Upper lobe of left lung (tissue), 6 donors: Measurements from ENCODE around the gene SPINK6. TPM values are rescaled to one million over a fixed set of nuclear protein-coding genes. Genes with fewer than 3 reads are reported as not detected.

Source experiments
- ATAC-seq, 2 donors: fragments of 200-7000 bp; cut with Tn5 transposase; one replicate each; pipeline ENCODE4 v1.9.1; 2022; ENCODE audit warnings: mild to moderate bottlenecking in 2 of 2, moderate library complexity in 2 of 2; ENCODE audit not compliant: low FRiP score in 2 of 2
- DNase-seq, 2 donors: peaks; one replicate each; pipeline ENCODE4 v3.0.0-alpha.2; 2019 to 2020
- H3K27ac ChIP-seq, 4 donors: fragments of 200-600 bp; sonication (generic); one replicate each; pipeline ENCODE4 v1.5.1; 2016 to 2019
- H3K27me3 ChIP-seq, 4 donors: fragments of 200-600 bp; sonication (generic); one replicate each; pipeline ENCODE4 v1.5.1; 2017 to 2019
- H3K36me3 ChIP-seq, 4 donors: fragments of 200-600 bp; sonication (generic); one replicate each; pipeline ENCODE4 v1.5.1; 2016 to 2019
- H3K4me1 ChIP-seq, 4 donors: fragments of 200-600 bp; sonication (generic); one replicate each; pipeline ENCODE4 v1.5.1; 2018 to 2019
- H3K4me3 ChIP-seq, 4 donors: fragments of 200-600 bp; sonication (generic); one replicate each; pipeline ENCODE4 v1.5.1; 2017 to 2019; ENCODE audit warnings: mild to moderate bottlenecking in 2 of 4, moderate library complexity in 1 of 4
- H3K9me3 ChIP-seq, 4 donors: fragments of 200-600 bp; sonication (generic); one replicate each; pipeline ENCODE4 v1.5.1; 2018 to 2019
- CTCF ChIP-seq, 6 experiments: fragments of 450-650 bp in 4 of 6; fragments of 200-600 bp in 2 of 6; sonication (generic) in 2 of 6; IDR thresholded peaks; one replicate each; pipeline ENCODE4 v1.5.1; 2016 to 2019; ENCODE audit warnings: antibody characterized with exemption in 6 of 6
- EP300 ChIP-seq, 4 donors: sonication (generic); formaldehyde crosslinking; IDR thresholded peaks; one replicate each; pipeline ENCODE4 v1.5.1; 2017; ENCODE audit warnings: antibody characterized with exemption in 4 of 4, control low read depth in 2 of 4
- POLR2A ChIP-seq, 4 donors: fragments of 450-650 bp; IDR thresholded peaks; one replicate each; pipeline ENCODE4 v1.5.1; 2016 to 2017; ENCODE audit warnings: antibody characterized with exemption in 4 of 4, mild to moderate bottlenecking in 2 of 4
- POLR2AphosphoS5 ChIP-seq, 2 donors: sonication (generic); formaldehyde crosslinking; IDR thresholded peaks; one replicate each; pipeline ENCODE4 v1.5.1; 2017; ENCODE audit warnings: antibody characterized with exemption in 2 of 2
- WGBS, 2 donors: methylation state at CpG; one replicate each; pipeline ENCODE4 v1.1.5; 2017 to 2018; 5-methylcytosine and 5-hydroxymethylcytosine counted together
- total RNA-seq, 6 donors: library from RNA; depleted of rRNA in 4 of 6; stranded (reverse); fragments of >200 nt in 4 of 6; gene quantifications; one replicate each; pipeline versions ENCODE4 v1.1.0 to v1.2.1, GENCODE V29; 2016 to 2021
- donor health status: DM: no; HTN: no; CAD: no; lungs with moderate emphysema.
- donor health status: DM: no; HTN: yes; CAD: no; lungs with severe emphysema.

The SPINK6 gene
- not detected for total RNA-seq

GRCh38 chr5:148202531-148203203 lies at the start of gene SPINK6:
Gene SPINK6 (plus strand): TSS chr5:148203042. CDS start chr5:148203097, 55 bp downstream.
- no peak for TF ChIP-seq POLR2A (IDR thresholded peaks at IDR 0.05)
- TF ChIP-seq POLR2AphosphoS5 (IDR thresholded peaks at IDR 0.05): no peak
- no peak for TF ChIP-seq CTCF (IDR thresholded peaks at IDR 0.05)
- no peak for TF ChIP-seq EP300 (IDR thresholded peaks at IDR 0.05)
- Histone ChIP-seq H3K27me3 (no peaks in the 10 kb centered on the region), H3K4me3 (no peak within 1 kb of the TSS), H3K9me3 (no peaks in the 10 kb centered on the region), H3K36me3 (no peaks in the 10 kb centered on the region), H3K4me1 (no peaks in the 10 kb centered on the region), H3K27ac (no peak within 1 kb of the TSS)
- 93 to 95% methylated on average over 2 of the region's 2 CpGs for WGBS, 2 donors
- no peak for DNase-seq
- no peak for ATAC-seq

GRCh38 chr5:148156609-148157008 lies 46.2 kb upstream of the SPINK6 start:
- H3K36me3 ChIP-seq: no peaks in the 10 kb centered on the region
- ATAC-seq (no peak), DNase-seq (no peak)
- no peak overlapping the region for H3K4me3 ChIP-seq
- TF ChIP-seq EP300 (IDR thresholded peaks at IDR 0.05) (no peak), POLR2AphosphoS5 (IDR thresholded peaks at IDR 0.05) (no peak), CTCF (IDR thresholded peaks at IDR 0.05) (no peak), POLR2A (IDR thresholded peaks at IDR 0.05) (no peak)
- no peaks in the 10 kb centered on the region for H3K9me3 ChIP-seq
- H3K27me3 ChIP-seq: no peaks in the 10 kb centered on the region
- WGBS, 2 donors: 93 to 95% methylated on average over 1 of the region's 1 CpG
- H3K27ac ChIP-seq: no peak overlapping the region
- no peaks in the 10 kb centered on the region for H3K4me1 ChIP-seq

GRCh38 chr5:148162038-148162437 lies 40.8 kb upstream of the SPINK6 start:
- ATAC-seq: no peak
- no peak for DNase-seq
- H3K27me3 ChIP-seq: no peaks in the 10 kb centered on the region
- no peak for TF ChIP-seq EP300 (IDR thresholded peaks at IDR 0.05)
- TF ChIP-seq CTCF (IDR thresholded peaks at IDR 0.05): no peak
- no peak for TF ChIP-seq POLR2AphosphoS5 (IDR thresholded peaks at IDR 0.05)
- no peak for TF ChIP-seq POLR2A (IDR thresholded peaks at IDR 0.05)
- H3K4me3 ChIP-seq: no peak overlapping the region
- no peaks in the 10 kb centered on the region for H3K36me3 ChIP-seq
- H3K9me3 ChIP-seq: no peaks in the 10 kb centered on the region
- H3K27ac ChIP-seq: no peak overlapping the region
- H3K4me1 ChIP-seq: peaks cover 0 to 5% (median 2%) of the 10 kb centered on the region in 4 donors
- 88 to 90% methylated on average over 1 of the region's 1 CpG for WGBS, 2 donors

- Histone ChIP-seq H3K36me3 (no peaks in the 10 kb centered on the region), H3K27ac (no peak overlapping the region), H3K27me3 (no peaks in the 10 kb centered on the region), H3K9me3 (no peaks in the 10 kb centered on the region), H3K4me3 (no peak overlapping the region), H3K4me1 (peaks cover 0 to 5% (median 2%) of the 10 kb centered on the region in 4 donors)
- WGBS, 2 donors: 93 to 100% methylated on average over 1 of the region's 1 CpG
- DNase-seq: no peak
- TF ChIP-seq POLR2AphosphoS5 (IDR thresholded peaks at IDR 0.05) (no peak), EP300 (IDR thresholded peaks at IDR 0.05) (no peak), CTCF (IDR thresholded peaks at IDR 0.05) (no peak), POLR2A (IDR thresholded peaks at IDR 0.05) (no peak)
- ATAC-seq: no peak
These were observed 39.5 kb upstream of the SPINK6 start for GRCh38 chr5:148163345-148163744.
